Mesendoderm (in vitro differentiated cells): Measurements from ENCODE around the gene AANAT.

Source experiments
- DNase-seq: peaks from one replicate; pipeline ENCODE4 v3.0.0; 2013
- H2AK5ac ChIP-seq: 2 replicates; pipeline ENCODE4 v1.6.1; 2013; ENCODE audit warnings: low read length, inconsistent platforms
- H2BK120ac ChIP-seq: 2 replicates; pipeline ENCODE4 v1.6.1; 2013; ENCODE audit warnings: low read depth, mild to moderate bottlenecking, low read length, moderate library complexity, mixed read lengths
- H2BK15ac ChIP-seq: replicated peaks from 2 replicates; pipeline ENCODE4 v1.6.1; 2013; ENCODE audit warnings: low read depth, mild to moderate bottlenecking, moderate library complexity
- H2BK5ac ChIP-seq: 2 replicates; pipeline ENCODE4 v1.6.1; 2013; ENCODE audit warnings: low read length, inconsistent platforms
- H3K18ac ChIP-seq: 2 replicates; pipeline ENCODE4 v1.6.1; 2013; ENCODE audit warnings: mild to moderate bottlenecking, low read length, mixed read lengths
- H3K23ac ChIP-seq: one replicate; pipeline ENCODE4 v1.6.1; 2013; ENCODE audit warnings: low read length
- H3K27ac ChIP-seq: 2 replicates; pipeline ENCODE4 v1.5.1; 2013; ENCODE audit warnings: low read depth, mild to moderate bottlenecking, inconsistent platforms, low read length, moderate library complexity
- H3K27me3 ChIP-seq: 2 replicates; pipeline ENCODE4 v1.6.1; 2013; ENCODE audit warnings: low read length, control low read depth, mild to moderate bottlenecking, inconsistent platforms; ENCODE audit not compliant: insufficient read depth, poor library complexity
- H3K36me3 ChIP-seq: 2 replicates; pipeline ENCODE4 v1.6.1; 2013; ENCODE audit warnings: low read length, inconsistent platforms; ENCODE audit not compliant: control insufficient read depth, insufficient read depth
- H3K4ac ChIP-seq: one replicate; pipeline ENCODE4 v1.6.1; 2013; ENCODE audit warnings: low read depth, mild to moderate bottlenecking, low read length, moderate library complexity
- H3K4me1 ChIP-seq: 2 replicates; pipeline ENCODE4 v1.6.1; 2013; ENCODE audit warnings: low read depth, low read length, inconsistent platforms; ENCODE audit not compliant: control insufficient read depth
- H3K4me2 ChIP-seq: 2 replicates; pipeline ENCODE4 v1.6.1; 2013; ENCODE audit warnings: low read length
- H3K4me3 ChIP-seq: 2 replicates; pipeline ENCODE4 v1.5.1; 2013; ENCODE audit warnings: mild to moderate bottlenecking, low read length
- H3K56ac ChIP-seq: one replicate; pipeline ENCODE4 v1.6.1; 2013; ENCODE audit warnings: low read length
- H3K79me1 ChIP-seq: 2 replicates; pipeline ENCODE4 v1.6.1; 2013; ENCODE audit warnings: low read length, inconsistent platforms
- H3K79me2 ChIP-seq: 2 replicates; pipeline ENCODE4 v1.6.1; 2013; ENCODE audit warnings: mild to moderate bottlenecking, low read length; ENCODE audit not compliant: control insufficient read depth, insufficient read depth
- H3K9ac ChIP-seq: 2 replicates; pipeline ENCODE4 v1.6.1; 2013; ENCODE audit warnings: low read length, inconsistent platforms
- H4K5ac ChIP-seq: one replicate; pipeline ENCODE4 v1.6.1; 2013; ENCODE audit warnings: low read length
- H4K8ac ChIP-seq: one replicate; pipeline ENCODE4 v1.6.1; 2013; ENCODE audit warnings: low read depth, mild to moderate bottlenecking, control low read depth, low read length, moderate library complexity
- WGBS: extraction: QIAGEN DNeasy Blood & Tissue Kit; methylation state at CpG from one replicate; pipeline ENCODE4 v1.1.7; 2013; ENCODE audit warnings: low lambda C conversion rate, missing lambda C conversion rate; ENCODE audit not compliant: insufficient coverage; ENCODE audit errors: extremely low coverage; 5-methylcytosine and 5-hydroxymethylcytosine counted together

Gene AANAT

GRCh38 chr17:76444518-76445311, 22.7 kb upstream of the AANAT start:
- Histone ChIP-seq H3K79me2 (peaks cover 73% of the 10 kb centered on the region), H3K27ac (peak overlapping the region; percentile 59), H3K9ac (peak overlapping the region; percentile 0), H3K4me1 (peaks cover 50% of the 10 kb centered on the region), H2BK120ac (no peak overlapping the region), H2BK15ac (no peak overlapping the region), H3K4me3 (no peak overlapping the region), H3K27me3 (no peaks in the 10 kb centered on the region), H3K23ac (no peak overlapping the region), H3K56ac (peak overlapping the region; percentile 26), H2AK5ac (no peak overlapping the region), H2BK5ac (no peak overlapping the region), H3K36me3 (no peaks in the 10 kb centered on the region), H3K18ac (peak overlapping the region; percentile 20), H4K5ac (no peak overlapping the region), H4K8ac (no peak overlapping the region), H3K4ac (peak overlapping the region; percentile 63), H3K4me2 (no peak overlapping the region), H3K79me1 (peaks cover 26% of the 10 kb centered on the region)
- no CpG with 5 or more reads among the region's 9 CpGs for WGBS
- peak; percentile 82 for DNase-seq

- Histone ChIP-seq H3K23ac (no peak overlapping the region), H3K27ac (peak overlapping the region; percentile 70)
- WGBS: no CpG with 5 or more reads among the region's 10 CpGs
These were observed 21.5 kb upstream of the AANAT start for GRCh38 chr17:76445697-76446448.

GRCh38 chr17:76446449-76447231, 20.8 kb upstream of the AANAT start:
- no CpG with 5 or more reads among the region's 9 CpGs for WGBS
- Histone ChIP-seq H3K9ac (no peak overlapping the region), H3K4me3 (no peak overlapping the region), H3K27ac (peak overlapping the region; percentile 27), H2BK15ac (no peak overlapping the region), H2BK120ac (no peak overlapping the region), H3K23ac (no peak overlapping the region), H3K4ac (no peak overlapping the region), H2AK5ac (no peak overlapping the region), H3K36me3 (no peaks in the 10 kb centered on the region), H3K4me1 (peaks cover 43% of the 10 kb centered on the region), H3K27me3 (no peaks in the 10 kb centered on the region), H4K8ac (no peak overlapping the region), H3K4me2 (no peak overlapping the region), H3K79me2 (peaks cover 79% of the 10 kb centered on the region), H3K18ac (no peak overlapping the region), H3K79me1 (peaks cover 30% of the 10 kb centered on the region), H2BK5ac (peak overlapping the region; percentile 20), H3K56ac (peak overlapping the region; percentile 44), H4K5ac (no peak overlapping the region)
- DNase-seq: peak; percentile 86

More at GRCh38 chr17:76445697-76446448, 21.5 kb upstream of the AANAT start:
- peak overlapping the region; percentile 12 for H3K9ac ChIP-seq
- peak overlapping the region; percentile 49 for H2BK5ac ChIP-seq
- no peak overlapping the region for H4K8ac ChIP-seq
- H2AK5ac ChIP-seq: no peak overlapping the region
- peak; percentile 47 for DNase-seq
- peak overlapping the region; percentile 51 for H2BK120ac ChIP-seq
- H3K4me3 ChIP-seq: no peak overlapping the region
- H3K18ac ChIP-seq: peak overlapping the region; percentile 35
- H3K4me2 ChIP-seq: no peak overlapping the region
- H3K36me3 ChIP-seq: no peaks in the 10 kb centered on the region
- peak overlapping the region; percentile 3 for H2BK15ac ChIP-seq
- no peak overlapping the region for H4K5ac ChIP-seq
- H3K79me2 ChIP-seq: peaks cover 73% of the 10 kb centered on the region
- peaks cover 45% of the 10 kb centered on the region for H3K4me1 ChIP-seq
- peak overlapping the region; percentile 62 for H3K4ac ChIP-seq
- H3K27me3 ChIP-seq: no peaks in the 10 kb centered on the region
- H3K56ac ChIP-seq: peak overlapping the region; percentile 58
- H3K79me1 ChIP-seq: peaks cover 26% of the 10 kb centered on the region

DNA sequence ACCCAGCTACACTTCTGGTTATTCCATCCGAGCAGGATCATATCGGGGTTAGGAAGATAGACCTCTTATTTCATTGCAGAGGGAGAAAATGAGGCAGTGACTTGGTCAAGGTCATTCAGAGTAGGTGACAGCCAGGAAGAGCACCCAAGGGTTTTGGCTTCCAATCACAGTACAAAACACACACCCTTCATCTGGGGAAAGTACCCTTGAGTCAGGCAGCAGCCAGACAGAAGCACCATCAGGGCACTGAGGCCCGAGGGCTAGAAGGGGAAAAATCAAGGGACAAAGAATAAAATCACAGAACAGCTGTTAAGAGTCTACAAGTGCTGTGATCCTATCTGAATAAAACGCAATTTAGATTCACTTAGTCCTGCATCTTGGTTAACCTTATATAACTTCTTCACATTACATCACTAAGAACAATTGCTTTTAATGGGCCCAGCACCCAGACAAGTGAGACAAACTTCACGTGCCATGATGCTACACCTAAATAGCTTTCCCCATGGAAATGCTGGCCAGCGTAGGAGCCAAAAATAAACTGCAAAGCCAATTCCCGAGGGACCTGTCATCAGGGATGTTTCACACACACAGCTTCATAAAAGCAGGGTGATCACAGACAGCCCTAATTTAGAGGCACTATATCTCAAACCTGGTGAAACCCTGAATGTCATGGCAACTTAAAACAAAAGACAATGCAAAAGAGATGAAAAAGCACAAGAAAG, 19.3 kb upstream of the AANAT start:
- Histone ChIP-seq H2AK5ac (no peak overlapping the region), H3K27ac (no peak overlapping the region), H3K4me2 (no peak overlapping the region), H3K18ac (no peak overlapping the region), H4K5ac (no peak overlapping the region), H4K8ac (no peak overlapping the region), H3K79me2 (peaks cover 78% of the 10 kb centered on the region), H2BK15ac (no peak overlapping the region), H3K9ac (peak overlapping the region; percentile 8), H3K56ac (peak overlapping the region; percentile 22), H3K79me1 (peaks cover 27% of the 10 kb centered on the region), H2BK120ac (no peak overlapping the region), H3K27me3 (no peaks in the 10 kb centered on the region), H3K4me3 (no peak overlapping the region), H3K23ac (no peak overlapping the region), H3K4me1 (peaks cover 30% of the 10 kb centered on the region), H3K4ac (no peak overlapping the region), H2BK5ac (no peak overlapping the region), H3K36me3 (no peaks in the 10 kb centered on the region)
- WGBS: no CpG with 5 or more reads among the region's 7 CpGs
- no peak for DNase-seq

DNA sequence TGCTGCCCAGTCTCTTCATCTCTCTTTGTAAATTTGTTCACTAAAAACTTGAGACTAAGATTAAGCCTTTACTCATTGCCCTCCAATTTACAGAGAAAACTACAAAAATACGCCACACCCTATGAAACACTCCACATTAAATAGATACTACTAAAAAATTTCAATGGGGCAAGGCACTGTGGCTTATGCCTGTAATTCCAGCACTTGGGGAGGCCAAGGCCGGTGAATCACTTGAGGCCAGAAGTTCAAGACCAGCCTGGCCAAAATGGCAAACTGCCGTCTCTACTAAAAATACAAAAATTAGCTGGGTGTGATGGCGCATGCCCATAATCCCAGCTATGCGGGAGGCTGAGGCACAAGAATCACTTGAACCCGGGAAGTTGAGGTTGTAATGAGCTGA, 18.3 kb upstream of the AANAT start:
- no peak overlapping the region for H2AK5ac ChIP-seq
- WGBS: no CpG with 5 or more reads among the region's 6 CpGs
- H4K5ac ChIP-seq: no peak overlapping the region
- no peak overlapping the region for H2BK120ac ChIP-seq
- no peak overlapping the region for H3K56ac ChIP-seq
- H3K4me2 ChIP-seq: no peak overlapping the region
- H3K27me3 ChIP-seq: no peaks in the 10 kb centered on the region
- H2BK15ac ChIP-seq: no peak overlapping the region
- H3K4me1 ChIP-seq: peaks cover 30% of the 10 kb centered on the region
- no peak overlapping the region for H3K9ac ChIP-seq
- no peak overlapping the region for H3K23ac ChIP-seq
- no peak overlapping the region for H3K4me3 ChIP-seq
- peaks cover 72% of the 10 kb centered on the region for H3K79me2 ChIP-seq
- DNase-seq: no peak
- no peak overlapping the region for H3K18ac ChIP-seq
- H3K36me3 ChIP-seq: no peaks in the 10 kb centered on the region
- no peak overlapping the region for H3K4ac ChIP-seq
- no peak overlapping the region for H2BK5ac ChIP-seq
- peaks cover 27% of the 10 kb centered on the region for H3K79me1 ChIP-seq
- no peak overlapping the region for H4K8ac ChIP-seq
- no peak overlapping the region for H3K27ac ChIP-seq
